Right lobe of liver (tissue), 6 donors: ENCODE data around the gene ACTR3. TPM values are rescaled to one million over a fixed set of nuclear protein-coding genes. Genes with fewer than 3 reads are reported as not detected.

ENCODE experiments used
- ATAC-seq, 4 donors: fragments of 200-7000 bp; cut with Tn5 transposase; one replicate each; pipeline ENCODE4 v1.9.1; 2020; ENCODE audit warnings: mild to moderate bottlenecking in 4 of 4, moderate library complexity in 4 of 4
- DNase-seq, 3 donors: peaks; one replicate each; pipeline ENCODE4 v3.0.0-alpha.2; 2020
- H3K27ac ChIP-seq, 3 donors: fragments of 200-600 bp; one replicate each; pipeline ENCODE4 v1.8.0; 2022
- H3K27me3 ChIP-seq, 2 donors: fragments of 200-600 bp; one replicate each; pipeline ENCODE4 v1.8.0; 2022
- H3K36me3 ChIP-seq, 4 donors: fragments of 200-600 bp; sonication (generic) in 1 of 4; one replicate each; pipeline versions ENCODE4 v1.5.1 to v1.8.0; 2017 to 2022; ENCODE audit warnings: control low read depth in 1 of 4
- H3K4me1 ChIP-seq, 4 donors: fragments of 200-600 bp; sonication (generic) in 1 of 4; one replicate each; pipeline versions ENCODE4 v1.5.1 to v1.8.0; 2017 to 2022; ENCODE audit warnings: control low read depth in 1 of 4
- H3K4me3 ChIP-seq, 3 donors: fragments of 200-600 bp; one replicate each; pipeline ENCODE4 v1.8.0; 2022
- H3K9me3 ChIP-seq, 4 donors: fragments of 200-600 bp; sonication (generic) in 1 of 4; one replicate each; pipeline versions ENCODE4 v1.5.1 to v1.8.0; 2017 to 2022; ENCODE audit warnings: control low read depth in 1 of 4
- CTCF ChIP-seq, 4 donors: fragments of 200-600 bp in 3 of 4; fragments of 450-650 bp in 1 of 4; IDR thresholded peaks; one replicate each; pipeline versions ENCODE4 v1.5.1 to v1.8.0; 2016 to 2022; ENCODE audit warnings: antibody characterized with exemption in 4 of 4, mild to moderate bottlenecking in 2 of 4
- POLR2A ChIP-seq: fragments of 450-650 bp; IDR thresholded peaks from one replicate; pipeline ENCODE4 v1.6.1; 2017; ENCODE audit warnings: antibody characterized with exemption, mild to moderate bottlenecking
- WGBS: methylation state at CpG from one replicate; pipeline ENCODE4 v1.1.6; 2018; ENCODE audit warnings: low coverage, low lambda C conversion rate; ENCODE audit not compliant: insufficient coverage; ENCODE audit errors: missing lambda C conversion rate; 5-methylcytosine and 5-hydroxymethylcytosine counted together
- intact Hi-C, 2 donors: fragments of 100-400 bp; cut with DNase I; formaldehyde crosslinking; loops; one replicate each; pipeline versions ENCODE4 v1.11.2 to v1.14.1; 2022
- total RNA-seq, 6 experiments: library from RNA; depleted of rRNA in 2 of 6; stranded (reverse); fragments of >200 nt in 2 of 6; fragmentation: NEBNext Ultra II Directional in 3 of 6; extraction: Animal tissue kit (Norgen Biotek cat#: 25700) in 3 of 6; gene quantifications; one replicate each; pipeline versions ENCODE4 v1.1.0 to v1.2.4, GENCODE V29; 2016 to 2023
- donor health status: DM: no; HTN: yes; CAD: no.
- donor health status: DM: no; HTN: no; CAD: no.
- donor health status: DM: no; HTN: no; CAD: no.
- donor health status: DM: no; HTN: yes; CAD: no.
- donor health status: DM: no; HTN: yes; CAD: no.

ACTR3 gene
- total RNA-seq, 6 experiments from 2014 or later: 44.1 to 108 (median 66.2) TPM

- Histone ChIP-seq H3K27ac (no peak overlapping the region), H3K36me3 (no peaks in the 10 kb centered on the region), H3K27me3 (no peaks in the 10 kb centered on the region), H3K4me3 (no peak overlapping the region), H3K9me3 (no peaks in the 10 kb centered on the region), H3K4me1 (no peaks in the 10 kb centered on the region)
- no peak for TF ChIP-seq CTCF (IDR thresholded peaks at IDR 0.05)
- no peak for TF ChIP-seq POLR2A
- no peak for ATAC-seq
- WGBS: 71% methylated on average over 4 of the region's 5 CpGs
- intact Hi-C loops: no loop called here
- DNase-seq: no peak
Measured at GRCh38 chr2:114001152-114001551, 111.3 kb downstream of the ACTR3 start.

- no peaks in the 10 kb centered on the region for H3K9me3 ChIP-seq
- no peaks in the 10 kb centered on the region for H3K36me3 ChIP-seq
- no peak overlapping the region for H3K27ac ChIP-seq
- no CpG with 5 or more reads among the region's 2 CpGs for WGBS
- ATAC-seq: no peak
- intact Hi-C loops: no loop called here
- H3K4me3 ChIP-seq: no peak overlapping the region
- no peak for DNase-seq
- H3K4me1 ChIP-seq: no peaks in the 10 kb centered on the region
- H3K27me3 ChIP-seq: no peaks in the 10 kb centered on the region
- TF ChIP-seq CTCF (IDR thresholded peaks at IDR 0.05) (no peak), POLR2A (no peak)
Measured at GRCh38 chr2:114001937-114002336, 112.0 kb downstream of the ACTR3 start.

DNA sequence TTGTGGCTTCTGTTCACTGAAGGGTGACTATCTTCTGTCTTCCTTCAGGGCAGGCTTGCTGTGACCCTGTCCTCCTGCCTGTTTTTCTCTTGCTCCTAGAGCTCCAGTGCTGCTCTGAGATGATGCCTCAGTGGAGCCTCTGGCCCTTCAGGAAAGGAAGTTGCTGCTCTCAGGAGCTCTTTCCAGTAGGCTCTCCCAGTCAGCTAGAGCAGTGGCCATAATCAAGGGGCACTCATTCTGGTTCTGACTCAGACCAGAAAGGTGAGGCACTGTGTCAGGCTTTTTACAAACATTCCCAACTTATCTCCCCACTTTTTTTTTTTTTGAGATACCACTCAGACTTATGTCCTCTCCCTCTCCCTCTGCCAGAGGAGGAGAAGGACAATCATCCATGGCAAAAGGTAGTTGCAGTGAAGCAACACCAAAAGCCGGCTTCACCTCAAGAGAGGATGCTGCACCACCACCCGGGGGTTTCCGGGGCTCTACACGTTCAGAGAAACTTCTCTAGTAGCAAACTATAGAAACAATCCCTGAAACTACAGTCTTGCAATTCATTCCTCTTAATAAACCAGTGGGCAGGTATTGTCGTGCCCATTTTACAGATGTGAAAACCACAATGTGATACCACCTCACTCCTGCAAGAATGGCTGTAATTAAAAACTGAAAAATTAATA is 115.4 kb downstream of the ACTR3 start:
- Histone ChIP-seq H3K36me3 (no peaks in the 10 kb centered on the region), H3K4me1 (no peaks in the 10 kb centered on the region), H3K27ac (no peak overlapping the region), H3K27me3 (no peaks in the 10 kb centered on the region), H3K4me3 (no peak overlapping the region), H3K9me3 (no peaks in the 10 kb centered on the region)
- WGBS: 91% methylated on average over 5 of the region's 5 CpGs
- no peak for TF ChIP-seq CTCF (IDR thresholded peaks at IDR 0.05)
- no peak for TF ChIP-seq POLR2A
- intact Hi-C loops: no loop called here
- ATAC-seq (no peak), DNase-seq (no peak)

DNA sequence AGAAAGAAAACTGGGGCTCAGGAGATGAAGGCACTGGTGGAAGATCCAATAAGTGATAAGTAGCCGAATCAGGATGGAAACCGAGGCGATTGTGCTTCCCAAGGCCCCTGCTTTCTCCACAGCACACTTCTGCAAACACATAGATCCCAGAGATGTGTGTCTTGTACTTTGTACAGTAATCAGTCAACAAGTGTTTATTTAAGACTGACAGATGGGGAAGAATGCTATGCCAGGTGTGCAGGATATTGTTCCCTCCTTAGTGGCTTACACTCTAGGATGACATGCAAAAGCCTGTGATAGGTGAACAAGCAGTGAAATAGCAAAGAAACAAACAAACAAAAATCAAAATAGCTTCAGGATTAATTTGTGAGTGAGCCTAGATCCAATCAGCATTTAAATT is 116.6 kb downstream of the ACTR3 start:
- no peaks in the 10 kb centered on the region for H3K36me3 ChIP-seq
- H3K4me1 ChIP-seq: no peaks in the 10 kb centered on the region
- intact Hi-C loops: no loop called here
- H3K27ac ChIP-seq: no peak overlapping the region
- ATAC-seq (no peak), DNase-seq (no peak)
- H3K27me3 ChIP-seq: no peaks in the 10 kb centered on the region
- H3K4me3 ChIP-seq: no peak overlapping the region
- WGBS: 54% methylated on average over 3 of the region's 3 CpGs
- H3K9me3 ChIP-seq: no peaks in the 10 kb centered on the region
- TF ChIP-seq CTCF (IDR thresholded peaks at IDR 0.05) (no peak), POLR2A (no peak)
